ENCODE measurements around the gene COL20A1. TPM values are rescaled to one million over a fixed set of nuclear protein-coding genes. Genes with fewer than 3 reads are reported as not detected.

Gene COL20A1
- total RNA-seq, 3 donors from 2014 or later, result not detected

DNA sequence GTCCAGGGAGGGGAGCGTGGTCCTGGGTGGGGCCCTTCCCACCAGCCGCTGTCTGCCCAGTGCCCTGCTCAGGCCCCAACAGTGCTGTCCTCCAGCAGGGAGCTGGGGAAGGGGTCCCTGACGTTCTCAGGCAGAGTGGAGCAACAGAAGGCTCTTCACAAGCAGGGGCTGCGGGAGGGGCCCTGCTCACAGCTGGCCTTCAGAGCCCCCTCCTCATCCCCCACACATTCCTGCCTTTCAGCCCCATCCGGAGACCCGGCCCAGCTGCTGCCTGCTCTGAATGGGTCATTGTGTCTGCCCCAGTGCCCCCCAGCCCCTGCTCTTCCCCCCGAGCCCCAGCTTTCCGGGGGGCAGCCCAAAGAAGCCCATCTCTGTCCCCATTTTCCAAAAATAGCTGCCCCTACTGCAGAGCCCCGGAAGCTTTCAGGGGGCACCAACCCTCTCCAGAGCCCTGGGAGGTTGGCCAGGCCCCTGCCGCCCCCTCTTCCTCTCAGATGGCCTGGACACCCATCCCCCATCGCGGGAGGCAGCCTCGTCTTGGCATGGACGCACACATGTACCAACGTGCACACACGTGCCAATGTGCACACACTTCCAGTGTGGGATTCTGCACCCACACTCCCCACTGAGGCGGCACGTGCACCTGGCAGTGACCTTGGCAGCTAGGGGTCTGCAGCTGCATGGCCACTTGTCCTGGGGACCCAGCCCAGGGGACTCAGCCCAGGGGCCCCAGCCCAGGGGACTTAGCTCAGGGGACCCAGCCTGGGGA, 3.7 kb downstream of the COL20A1 start:
- no peak overlapping the region for H3K27ac ChIP-seq
- no peak overlapping the region for H3K4me3 ChIP-seq
- H3K9me3 ChIP-seq, result peaks cover 0 to 7% of the 10 kb centered on the region in 2 donors
- no peak for DNase-seq (ENCODE audit: low spot score in 2 of 2)
- H3K4me1 ChIP-seq, result no peaks in the 10 kb centered on the region
- peaks cover 12 to 75% of the 10 kb centered on the region in 2 donors for H3K27me3 ChIP-seq
- TF ChIP-seq, protein P1, sequence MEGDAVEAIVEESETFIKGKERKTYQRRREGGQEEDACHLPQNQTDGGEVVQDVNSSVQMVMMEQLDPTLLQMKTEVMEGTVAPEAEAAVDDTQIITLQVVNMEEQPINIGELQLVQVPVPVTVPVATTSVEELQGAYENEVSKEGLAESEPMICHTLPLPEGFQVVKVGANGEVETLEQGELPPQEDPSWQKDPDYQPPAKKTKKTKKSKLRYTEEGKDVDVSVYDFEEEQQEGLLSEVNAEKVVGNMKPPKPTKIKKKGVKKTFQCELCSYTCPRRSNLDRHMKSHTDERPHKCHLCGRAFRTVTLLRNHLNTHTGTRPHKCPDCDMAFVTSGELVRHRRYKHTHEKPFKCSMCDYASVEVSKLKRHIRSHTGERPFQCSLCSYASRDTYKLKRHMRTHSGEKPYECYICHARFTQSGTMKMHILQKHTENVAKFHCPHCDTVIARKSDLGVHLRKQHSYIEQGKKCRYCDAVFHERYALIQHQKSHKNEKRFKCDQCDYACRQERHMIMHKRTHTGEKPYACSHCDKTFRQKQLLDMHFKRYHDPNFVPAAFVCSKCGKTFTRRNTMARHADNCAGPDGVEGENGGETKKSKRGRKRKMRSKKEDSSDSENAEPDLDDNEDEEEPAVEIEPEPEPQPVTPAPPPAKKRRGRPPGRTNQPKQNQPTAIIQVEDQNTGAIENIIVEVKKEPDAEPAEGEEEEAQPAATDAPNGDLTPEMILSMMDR (IDR thresholded peaks at IDR 0.05), result no peak
- no peak for TF ChIP-seq POLR2AphosphoS5 (IDR thresholded peaks at IDR 0.05)
- intact Hi-C loops (cut with DNase I; ENCODE audit: low total_unique reads), result no loop called here
- no peaks in the 10 kb centered on the region for H3K36me3 ChIP-seq

DNA sequence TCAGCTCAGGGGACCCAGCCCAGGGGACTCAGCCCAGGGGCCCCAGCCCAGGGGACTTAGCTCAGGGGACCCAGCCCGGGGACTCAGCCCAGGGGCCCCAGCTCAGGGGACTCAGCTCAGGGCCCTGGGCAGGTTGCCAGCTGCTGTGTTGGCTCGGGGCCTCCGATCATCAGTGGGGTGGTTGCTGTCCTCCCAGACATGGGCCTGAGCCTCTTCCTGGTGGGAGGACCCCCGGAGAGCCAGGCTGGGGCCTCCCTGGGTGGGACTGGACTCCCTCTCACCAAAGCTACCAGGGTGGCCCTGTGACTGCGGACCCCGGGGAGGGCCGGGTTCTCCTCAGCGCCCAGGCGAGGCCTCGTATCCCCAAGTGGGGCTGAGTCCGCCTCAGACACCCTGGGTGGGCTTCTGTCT, 4.4 kb downstream of the COL20A1 start:
- no peaks in the 10 kb centered on the region for H3K4me1 ChIP-seq

DNA sequence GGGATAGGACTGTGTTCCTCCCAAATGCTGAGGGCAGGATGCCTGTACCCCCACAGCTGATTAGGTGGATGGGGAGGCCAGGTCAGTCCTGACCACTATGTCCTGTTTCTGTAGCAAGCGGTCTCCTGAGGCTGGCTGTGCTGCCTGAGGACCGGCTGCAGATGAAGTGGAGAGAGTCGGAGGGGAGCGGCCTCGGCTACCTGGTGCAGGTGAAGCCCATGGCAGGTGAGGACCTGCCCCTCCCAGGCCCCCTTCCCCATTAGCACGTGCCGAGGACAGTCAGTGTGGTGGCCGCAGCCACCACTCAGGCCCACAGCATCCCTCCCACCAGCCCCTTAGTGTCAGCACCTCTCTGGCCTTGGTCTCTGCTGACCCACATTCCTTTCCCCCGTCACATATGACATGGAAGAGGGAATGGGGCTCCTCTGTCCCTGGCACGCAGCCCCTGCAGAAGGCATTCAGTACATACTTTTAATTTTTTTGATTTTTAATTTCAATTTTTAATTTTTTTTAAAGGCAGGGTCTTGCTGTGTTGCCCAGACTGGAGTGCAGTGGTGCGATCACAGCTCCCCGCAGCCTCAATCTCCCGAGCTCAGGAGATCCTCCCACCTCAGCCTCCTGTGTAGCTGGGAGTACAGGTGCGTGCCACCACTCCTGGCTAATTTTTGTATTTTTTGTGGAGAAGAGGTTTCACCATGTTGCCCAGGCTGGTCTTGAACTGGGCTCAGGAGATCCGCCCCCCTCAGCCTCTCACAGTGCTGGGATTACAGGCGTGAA, 5.0 kb downstream of the COL20A1 start:
- TF ChIP-seq, protein P1 (IDR thresholded peaks at IDR 0.05), result no peak
- no peak for TF ChIP-seq POLR2A (IDR thresholded peaks at IDR 0.05)
- TF ChIP-seq POLR2AphosphoS5 (IDR thresholded peaks at IDR 0.05), result no peak

More for the DNA sequence above, 4.4 kb downstream of the COL20A1 start:
- peaks cover 12 to 75% of the 10 kb centered on the region in 2 donors for H3K27me3 ChIP-seq
- no peak overlapping the region for H3K4me3 ChIP-seq
- DNase-seq (ENCODE audit: low spot score in 2 of 2), result no peak
- no peak overlapping the region for H3K27ac ChIP-seq
- intact Hi-C loops (cut with DNase I; ENCODE audit: low total_unique reads), result no loop called here
- H3K36me3 ChIP-seq, result no peaks in the 10 kb centered on the region
- TF ChIP-seq POLR2AphosphoS5 (IDR thresholded peaks at IDR 0.05) (no peak), POLR2A (IDR thresholded peaks at IDR 0.05) (no peak)
- TF ChIP-seq, protein P1 (IDR thresholded peaks at IDR 0.05), result no peak
- H3K9me3 ChIP-seq, result peaks cover 0 to 7% of the 10 kb centered on the region in 2 donors

DNA sequence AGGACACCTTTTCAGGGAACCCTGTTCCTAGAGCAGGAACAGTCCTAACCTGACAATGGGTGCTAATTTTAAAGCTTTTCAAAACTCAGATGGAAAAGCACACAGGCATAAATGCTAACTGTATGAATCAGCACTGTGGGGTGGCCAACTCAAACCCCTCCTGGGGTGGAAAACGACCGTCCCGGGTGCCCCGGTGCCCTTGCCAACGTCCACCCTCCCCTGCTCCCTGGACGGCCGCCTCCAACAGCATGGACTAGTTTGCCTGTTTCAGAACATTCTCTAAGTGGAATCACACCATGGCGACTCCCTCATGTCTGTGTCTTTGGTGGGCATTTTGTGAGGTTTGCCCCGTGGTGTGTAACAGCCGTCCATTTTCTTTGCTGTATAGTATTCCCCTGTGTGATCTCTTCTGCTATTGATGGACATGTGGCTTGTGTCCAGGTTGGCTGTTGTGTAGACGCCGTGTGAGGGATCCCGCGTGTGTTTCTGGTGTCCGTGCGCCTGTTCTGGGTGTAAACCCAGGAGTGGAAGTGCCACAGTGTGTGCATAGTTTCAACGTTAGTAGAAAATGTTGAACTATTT, 5.8 kb downstream of the COL20A1 start:
- no peak for DNase-seq (ENCODE audit: low spot score in 2 of 2)
- H3K4me3 ChIP-seq, result no peak overlapping the region
- H3K4me1 ChIP-seq, result no peaks in the 10 kb centered on the region
- H3K27me3 ChIP-seq, result peaks cover 12 to 70% of the 10 kb centered on the region in 2 donors
- intact Hi-C loops (cut with DNase I; ENCODE audit: low total_unique reads), result no loop called here
- TF ChIP-seq POLR2AphosphoS5 (IDR thresholded peaks at IDR 0.05) (no peak), POLR2A (IDR thresholded peaks at IDR 0.05) (no peak)
- TF ChIP-seq, protein P1 (IDR thresholded peaks at IDR 0.05), result no peak
- peaks cover 0 to 7% of the 10 kb centered on the region in 2 donors for H3K9me3 ChIP-seq
- no peak overlapping the region for H3K27ac ChIP-seq
- H3K36me3 ChIP-seq, result no peaks in the 10 kb centered on the region

More for the DNA sequence above, 5.0 kb downstream of the COL20A1 start:
- H3K4me1 ChIP-seq, result no peaks in the 10 kb centered on the region
- peaks cover 12 to 73% of the 10 kb centered on the region in 2 donors for H3K27me3 ChIP-seq
- H3K27ac ChIP-seq, result no peak overlapping the region
- H3K36me3 ChIP-seq, result no peaks in the 10 kb centered on the region
- no peak for DNase-seq (ENCODE audit: low spot score in 2 of 2)
- intact Hi-C loops (cut with DNase I; ENCODE audit: low total_unique reads), result no loop called here
- H3K9me3 ChIP-seq, result peaks cover 0 to 7% of the 10 kb centered on the region in 2 donors
- no peak overlapping the region for H3K4me3 ChIP-seq
